Measurements from ENCODE around the gene WRAP73. TPM values are rescaled to one million over a fixed set of nuclear protein-coding genes. Genes with fewer than 3 reads are reported as not detected.

Gene WRAP73
- 10 to 100 TPM; 12.9 to 25.9 (median 15.7) TPM for total RNA-seq

GRCh38 chr1:3649342-3650247 is at the start of gene WRAP73:
Gene WRAP73 (minus strand): TSS chr1:3650103. CDS start chr1:3649999, 104 bp downstream.
- no peaks in the 10 kb centered on the region for H3K9me3 ChIP-seq
- peak within 1 kb of the TSS; percentile 83 to 92 (median 88) for H3K4me3 ChIP-seq
- peak within 1 kb of the TSS in 3 of 4 donors; percentile 37 to 55 (median 51) for H3K27ac ChIP-seq (replicated peaks in 1 of 4)
- peaks cover 9 to 43% (median 40%) of the 10 kb centered on the region in 4 donors for H3K27me3 ChIP-seq
- intact Hi-C loops (cut with DNase I) = no loop called here
- H3K36me3 ChIP-seq = peaks cover 17 to 34% (median 27%) of the 10 kb centered on the region in 4 donors
- peaks cover 30 to 49% (median 44%) of the 10 kb centered on the region in 4 donors for H3K4me1 ChIP-seq
- no peak for TF ChIP-seq EP300 (IDR thresholded peaks at IDR 0.05)
- peak; percentile 91 to 93 for TF ChIP-seq POLR2AphosphoS5 (IDR thresholded peaks at IDR 0.05)
- peak; percentile 97 for DNase-seq (ENCODE audit: extremely low spot score)
- WGBS = 9% methylated on average over 40 of the region's 60 CpGs

- DNase-seq (ENCODE audit: extremely low spot score) = no peak
- no peak overlapping the region for H3K4me3 ChIP-seq
- no peaks in the 10 kb centered on the region for H3K36me3 ChIP-seq
- H3K4me1 ChIP-seq = peaks cover 0 to 9% (median 8%) of the 10 kb centered on the region in 4 donors
- H3K27me3 ChIP-seq = peaks cover 0 to 94% (median 0%) of the 10 kb centered on the region in 4 donors
- no peak overlapping the region for H3K27ac ChIP-seq (replicated peaks in 1 of 4)
- no peaks in the 10 kb centered on the region for H3K9me3 ChIP-seq
- TF ChIP-seq EP300 (IDR thresholded peaks at IDR 0.05) (no peak), POLR2AphosphoS5 (IDR thresholded peaks at IDR 0.05) (no peak), POLR2A (IDR thresholded peaks at IDR 0.05; ENCODE audit: low read depth) (no peak)
- TF ChIP-seq, protein P1, sequence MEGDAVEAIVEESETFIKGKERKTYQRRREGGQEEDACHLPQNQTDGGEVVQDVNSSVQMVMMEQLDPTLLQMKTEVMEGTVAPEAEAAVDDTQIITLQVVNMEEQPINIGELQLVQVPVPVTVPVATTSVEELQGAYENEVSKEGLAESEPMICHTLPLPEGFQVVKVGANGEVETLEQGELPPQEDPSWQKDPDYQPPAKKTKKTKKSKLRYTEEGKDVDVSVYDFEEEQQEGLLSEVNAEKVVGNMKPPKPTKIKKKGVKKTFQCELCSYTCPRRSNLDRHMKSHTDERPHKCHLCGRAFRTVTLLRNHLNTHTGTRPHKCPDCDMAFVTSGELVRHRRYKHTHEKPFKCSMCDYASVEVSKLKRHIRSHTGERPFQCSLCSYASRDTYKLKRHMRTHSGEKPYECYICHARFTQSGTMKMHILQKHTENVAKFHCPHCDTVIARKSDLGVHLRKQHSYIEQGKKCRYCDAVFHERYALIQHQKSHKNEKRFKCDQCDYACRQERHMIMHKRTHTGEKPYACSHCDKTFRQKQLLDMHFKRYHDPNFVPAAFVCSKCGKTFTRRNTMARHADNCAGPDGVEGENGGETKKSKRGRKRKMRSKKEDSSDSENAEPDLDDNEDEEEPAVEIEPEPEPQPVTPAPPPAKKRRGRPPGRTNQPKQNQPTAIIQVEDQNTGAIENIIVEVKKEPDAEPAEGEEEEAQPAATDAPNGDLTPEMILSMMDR (IDR thresholded peaks at IDR 0.05) = no peak
- intact Hi-C loops (cut with DNase I) = no loop called here
- WGBS = 38% methylated on average over 16 of the region's 18 CpGs
These were observed 49.7 kb upstream of the WRAP73 start for GRCh38 chr1:3699596-3699995.

DNA sequence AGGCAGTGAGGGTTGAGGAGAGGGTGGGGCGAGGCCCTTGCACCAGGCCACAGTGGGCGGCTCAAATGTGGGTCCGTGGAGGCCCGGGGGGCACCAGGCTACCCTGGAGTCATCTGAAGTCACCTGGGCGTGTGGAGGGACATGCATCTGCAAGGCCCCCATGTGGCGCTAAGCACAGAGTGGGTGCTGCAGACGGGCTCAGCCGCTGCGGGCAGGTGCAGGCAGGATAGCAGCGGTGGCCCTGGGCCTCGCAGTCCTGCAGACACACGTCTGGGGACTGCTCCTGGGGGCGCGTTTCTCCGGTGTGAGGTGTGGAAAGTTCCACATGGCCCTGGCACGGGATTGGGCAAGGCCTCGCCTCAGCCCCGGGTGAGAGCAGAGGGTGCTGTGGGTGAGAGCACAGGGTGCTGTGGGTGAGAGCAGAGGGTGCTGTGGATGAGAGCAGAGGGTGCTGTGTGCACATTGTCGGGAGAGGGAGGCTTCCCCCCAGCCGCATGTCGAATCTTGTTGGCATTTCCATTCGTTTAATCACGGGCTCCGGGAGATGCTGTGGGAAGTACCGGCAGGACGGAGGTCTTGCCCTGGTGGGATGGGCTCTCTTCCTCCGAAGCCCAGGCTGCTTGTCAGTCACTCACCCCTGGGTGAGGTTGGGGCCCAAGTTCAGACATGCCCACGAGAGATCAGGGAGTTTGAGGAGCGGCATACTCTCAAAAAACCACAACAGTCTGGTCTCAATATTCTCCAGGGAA is 48.9 kb upstream of the WRAP73 start:
- Histone ChIP-seq H3K27ac (replicated peaks in 1 of 4) (no peak overlapping the region), H3K4me1 (peaks cover 0 to 9% (median 8%) of the 10 kb centered on the region in 4 donors), H3K4me3 (no peak overlapping the region), H3K27me3 (peaks cover 0 to 88% (median 0%) of the 10 kb centered on the region in 4 donors), H3K36me3 (no peaks in the 10 kb centered on the region), H3K9me3 (no peaks in the 10 kb centered on the region)
- TF ChIP-seq, protein P1 (IDR thresholded peaks at IDR 0.05) = no peak
- TF ChIP-seq EP300 (IDR thresholded peaks at IDR 0.05) = no peak
- TF ChIP-seq POLR2AphosphoS5 (IDR thresholded peaks at IDR 0.05) = no peak
- no peak for TF ChIP-seq POLR2A (IDR thresholded peaks at IDR 0.05; ENCODE audit: low read depth)
- WGBS = 81% methylated on average over 8 of the region's 29 CpGs
- DNase-seq (ENCODE audit: extremely low spot score) = no peak
- intact Hi-C loops (cut with DNase I) = no loop called here

DNA sequence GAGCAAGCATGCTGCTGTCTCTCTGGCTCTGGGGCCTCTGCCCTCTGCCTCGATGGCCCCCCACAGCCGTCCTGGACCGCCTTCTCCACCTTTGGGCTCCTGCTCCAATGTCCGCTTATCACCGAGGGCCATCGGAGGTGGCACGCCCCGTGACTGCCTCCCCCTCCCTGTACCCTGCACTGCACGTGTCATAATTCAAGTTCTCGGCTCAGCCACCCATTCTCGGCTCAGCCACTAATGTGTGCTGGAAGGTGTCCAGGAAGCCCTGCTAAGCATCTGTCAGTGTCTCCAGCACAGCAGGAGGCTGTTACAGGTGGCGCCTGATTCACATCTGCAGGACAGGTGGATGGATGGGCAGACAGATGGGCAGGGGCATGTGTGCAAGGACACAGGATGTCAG is 47.9 kb upstream of the WRAP73 start:
- peaks cover 0 to 9% (median 8%) of the 10 kb centered on the region in 4 donors for H3K4me1 ChIP-seq
- no peak for DNase-seq (ENCODE audit: extremely low spot score)
- H3K27ac ChIP-seq (replicated peaks in 1 of 4) = no peak overlapping the region
- 74% methylated on average over 12 of the region's 12 CpGs for WGBS
- TF ChIP-seq EP300 (IDR thresholded peaks at IDR 0.05) (no peak), POLR2A (IDR thresholded peaks at IDR 0.05; ENCODE audit: low read depth) (no peak), POLR2AphosphoS5 (IDR thresholded peaks at IDR 0.05) (no peak)
- TF ChIP-seq, protein P1 (IDR thresholded peaks at IDR 0.05) = no peak
- no peaks in the 10 kb centered on the region for H3K9me3 ChIP-seq
- H3K4me3 ChIP-seq = no peak overlapping the region
- no peaks in the 10 kb centered on the region for H3K36me3 ChIP-seq
- intact Hi-C loops (cut with DNase I) = no loop called here
- peaks cover 0 to 87% (median 0%) of the 10 kb centered on the region in 4 donors for H3K27me3 ChIP-seq

- Histone ChIP-seq H3K36me3 (no peaks in the 10 kb centered on the region), H3K4me3 (no peak overlapping the region), H3K27ac (replicated peaks in 1 of 4) (no peak overlapping the region), H3K27me3 (peaks cover 0 to 80% (median 0%) of the 10 kb centered on the region in 4 donors), H3K9me3 (no peaks in the 10 kb centered on the region), H3K4me1 (peaks cover 0 to 9% (median 8%) of the 10 kb centered on the region in 4 donors)
- TF ChIP-seq POLR2AphosphoS5 (IDR thresholded peaks at IDR 0.05) (no peak), POLR2A (IDR thresholded peaks at IDR 0.05; ENCODE audit: low read depth) (no peak), EP300 (IDR thresholded peaks at IDR 0.05) (no peak)
- TF ChIP-seq, protein P1 (IDR thresholded peaks at IDR 0.05) = no peak
- 95% methylated on average over 22 of the region's 22 CpGs for WGBS
- no peak for DNase-seq (ENCODE audit: extremely low spot score)
- intact Hi-C loops (cut with DNase I) = no loop called here
These were observed 47.2 kb upstream of the WRAP73 start for GRCh38 chr1:3697104-3697503.
